Choroid plexus epithelial cell (primary cell): Measurements from ENCODE around the gene PRSS33.

Source experiments
- DNase-seq: peaks from one replicate; pipeline ENCODE4 v3.0.0-alpha.2; 2010; ENCODE audit warnings: low read depth
- H3K4me3 ChIP-seq: 2 replicates; pipeline ENCODE4 v1.5.1; 2011; ENCODE audit warnings: low read depth, mild to moderate bottlenecking, control low read depth, low read length, moderate library complexity
- CTCF ChIP-seq: conservative IDR thresholded peaks from 2 replicates; pipeline ENCODE4 v1.5.1; 2011; ENCODE audit warnings: low read depth, mild to moderate bottlenecking, control low read depth, inconsistent platforms, low read length, moderate library complexity

The PRSS33 gene

GRCh38 chr16:2825906-2826305, 38.5 kb upstream of the PRSS33 start:
- no peak for DNase-seq
- H3K4me3 ChIP-seq: no peak overlapping the region
- no peak for TF ChIP-seq CTCF

GRCh38 chr16:2825049-2825742, 37.8 kb upstream of the PRSS33 start:
- TF ChIP-seq CTCF: no peak
- DNase-seq: no peak
- no peak overlapping the region for H3K4me3 ChIP-seq

GRCh38 chr16:2824626-2825025, 37.3 kb upstream of the PRSS33 start:
- no peak overlapping the region for H3K4me3 ChIP-seq
- no peak for TF ChIP-seq CTCF
- no peak for DNase-seq

- no peak for DNase-seq
- no peak overlapping the region for H3K4me3 ChIP-seq
- TF ChIP-seq CTCF: no peak
Measured at GRCh38 chr16:2822496-2822895, 35.1 kb upstream of the PRSS33 start.

- H3K4me3 ChIP-seq: no peak overlapping the region
- no peak for TF ChIP-seq CTCF
- no peak for DNase-seq
Measured at GRCh38 chr16:2822158-2822495, 34.8 kb upstream of the PRSS33 start.

GRCh38 chr16:2821487-2822157, 34.3 kb upstream of the PRSS33 start:
- TF ChIP-seq CTCF: no peak
- DNase-seq: no peak
- no peak overlapping the region for H3K4me3 ChIP-seq
